D721Med (cell line): ENCODE data around the gene GPX8.

Experiments
- DNase-seq: peaks from one replicate; pipeline ENCODE4 v3.0.0; 2011; ENCODE audit warnings: low spot score; ENCODE audit not compliant: insufficient read length
- FAIRE-seq: peaks from 2 replicates; lab custom pipeline; 2011; peaks lifted over from hg19 to GRCh38; lab: Jason Lieb, UNC
- CTCF ChIP-seq: IDR thresholded peaks from 2 replicates; pipeline ENCODE4 v1.5.1; 2012; ENCODE audit warnings: mild to moderate bottlenecking, control low read depth; ENCODE audit not compliant: insufficient read depth; ENCODE audit errors: missing control alignments

Gene GPX8

GRCh38 chr5:55136521-55136920, 23.4 kb upstream of the GPX8 start:
- FAIRE-seq (no peak), DNase-seq (no peak)
- no peak for TF ChIP-seq CTCF

GRCh38 chr5:55140908-55141665, 18.9 kb upstream of the GPX8 start:
- DNase-seq (no peak), FAIRE-seq (no peak)
- TF ChIP-seq CTCF, result no peak

- FAIRE-seq (no peak), DNase-seq (no peak)
- no peak for TF ChIP-seq CTCF
Measured at GRCh38 chr5:55141945-55142690, 17.9 kb upstream of the GPX8 start.

GRCh38 chr5:55143624-55144023, 16.3 kb upstream of the GPX8 start:
- no peak for DNase-seq
- TF ChIP-seq CTCF, result no peak
- FAIRE-seq, result no peak

GRCh38 chr5:55146080-55146479, 13.9 kb upstream of the GPX8 start:
- no peak for FAIRE-seq
- TF ChIP-seq CTCF, result no peak
- DNase-seq, result no peak

- peak; percentile 89 for TF ChIP-seq CTCF
- DNase-seq (no peak), FAIRE-seq (peak; percentile 73)
Measured at GRCh38 chr5:55146543-55147151, 13.3 kb upstream of the GPX8 start.
